Neural cell (in vitro differentiated cells): ENCODE results near the gene GRID1. TPM values are rescaled to one million over a fixed set of nuclear protein-coding genes. Genes with fewer than 3 reads are reported as not detected.

Source experiments
- H2AFZ ChIP-seq: fragments of 200-600, 300-800 bp; sonication (generic), shearing (Covaris generic); 2 replicates; pipeline ENCODE4 v1.6.0; 2014; ENCODE audit warnings: low read depth, mild to moderate bottlenecking, antibody characterized with exemption, low read length, moderate library complexity
- H3F3A ChIP-seq: fragments of 200-600 bp; shearing (Covaris generic); 2 replicates; pipeline ENCODE4 v1.6.1; 2016; ENCODE audit warnings: mild to moderate bottlenecking, moderate library complexity, mixed read lengths, antibody characterized with exemption, low read length; ENCODE audit not compliant: insufficient read depth, poor library complexity, severe bottlenecking
- H3K27ac ChIP-seq: fragments of 200-600, 300-800 bp; sonication (generic), shearing (Covaris generic); 2 replicates; pipeline ENCODE4 v1.5.1; 2014; ENCODE audit warnings: mild to moderate bottlenecking, low read length, moderate library complexity
- H3K27me3 ChIP-seq: fragments of 300-800, 200-600 bp; sonication (generic), shearing (Covaris generic); 2 replicates; pipeline ENCODE4 v1.6.0; 2014; ENCODE audit warnings: mild to moderate bottlenecking, low read depth, low read length, moderate library complexity; ENCODE audit not compliant: insufficient read depth
- H3K36me3 ChIP-seq: fragments of 300-800, 200-600 bp; sonication (generic), shearing (Covaris generic); 2 replicates; pipeline ENCODE4 v1.5.1; 2014; ENCODE audit warnings: mild to moderate bottlenecking, antibody characterized with exemption, low read length, moderate library complexity; ENCODE audit not compliant: insufficient read depth
- H3K4me2 ChIP-seq: fragments of 300-800, 200-600 bp; sonication (generic), shearing (Covaris generic); 2 replicates; pipeline ENCODE4 v1.6.0; 2014; ENCODE audit warnings: mild to moderate bottlenecking, low read length
- H3K4me3 ChIP-seq: fragments of 300-800, 200-600 bp; sonication (generic), shearing (Covaris generic); 2 replicates; pipeline ENCODE4 v1.5.1; 2014; ENCODE audit warnings: mild to moderate bottlenecking, low read length, moderate library complexity
- H3K79me2 ChIP-seq: fragments of 200-600 bp; shearing (Covaris generic); replicated peaks from 2 replicates; pipeline ENCODE4 v1.6.0; 2014; ENCODE audit warnings: mild to moderate bottlenecking, low read length, moderate library complexity; ENCODE audit not compliant: insufficient read depth
- H3K9ac ChIP-seq: fragments of 300-800, 200-600 bp; sonication (generic), shearing (Covaris generic); 2 replicates; pipeline ENCODE4 v1.6.1; 2016; ENCODE audit warnings: mild to moderate bottlenecking, low read length, mixed read lengths
- H3K9me2 ChIP-seq: fragments of 200-600 bp; shearing (Covaris generic); 2 replicates; pipeline ENCODE4 v1.6.1; 2016; ENCODE audit warnings: mild to moderate bottlenecking, low read length, mixed read lengths; ENCODE audit not compliant: insufficient read depth
- H3K9me3 ChIP-seq: fragments of 200-600, 300-800 bp; sonication (generic), shearing (Covaris generic); 2 replicates; pipeline ENCODE4 v1.6.1; 2016; ENCODE audit warnings: mild to moderate bottlenecking, mixed run types, low read length, moderate library complexity, mixed read lengths
- H4K20me1 ChIP-seq: fragments of 200-600 bp; shearing (Covaris generic); 2 replicates; pipeline ENCODE4 v1.6.1; 2016; ENCODE audit warnings: mild to moderate bottlenecking, mixed run types; ENCODE audit not compliant: insufficient read depth
- CTCF ChIP-seq: fragments of 450-650 bp; IDR thresholded peaks from 2 replicates; pipeline ENCODE4 v1.5.1; 2014; ENCODE audit warnings: antibody characterized with exemption, mild to moderate bottlenecking, moderate library complexity; ENCODE audit not compliant: poor library complexity, severe bottlenecking
- EP300 ChIP-seq: fragments of 450-650 bp; conservative IDR thresholded peaks from 2 replicates; pipeline ENCODE4 v1.6.1; 2014; ENCODE audit warnings: antibody characterized with exemption, mild to moderate bottlenecking, moderate library complexity; ENCODE audit not compliant: poor library complexity, severe bottlenecking
- EZH2 ChIP-seq: fragments of 200-600, 300-800 bp; shearing (Covaris generic), sonication (generic); IDR thresholded peaks from 2 replicates; pipeline ENCODE4 v1.6.1; 2014; ENCODE audit warnings: antibody characterized with exemption, low read length, borderline replicate concordance, mild to moderate bottlenecking; ENCODE audit not compliant: insufficient read depth, poor library complexity, severe bottlenecking
- MXI1 ChIP-seq: fragments of 450-650 bp; conservative IDR thresholded peaks from 2 replicates; pipeline ENCODE4 v1.6.1; 2014; ENCODE audit warnings: antibody characterized with exemption, mild to moderate bottlenecking; ENCODE audit not compliant: poor library complexity, severe bottlenecking
- POLR2AphosphoS5 ChIP-seq: IDR thresholded peaks from 2 replicates; pipeline ENCODE4 v1.6.1; 2012
- RAD21 ChIP-seq: fragments of 450-650 bp; conservative IDR thresholded peaks from 2 replicates; pipeline ENCODE4 v1.6.1; 2014; ENCODE audit warnings: antibody characterized with exemption, mild to moderate bottlenecking, moderate library complexity
- REST ChIP-seq: IDR thresholded peaks from 2 replicates; pipeline ENCODE4 v1.6.1; 2012; ENCODE audit warnings: borderline replicate concordance
- SMC3 ChIP-seq: fragments of 450-650 bp; conservative IDR thresholded peaks from 2 replicates; pipeline ENCODE4 v1.6.1; 2014; ENCODE audit warnings: antibody characterized with exemption, mild to moderate bottlenecking, moderate library complexity; ENCODE audit not compliant: poor library complexity
- TAF1 ChIP-seq: IDR thresholded peaks from 2 replicates; pipeline ENCODE4 v1.6.1; 2012; ENCODE audit warnings: low read depth
- polyA plus RNA-seq: library from polyadenylated mRNA; depleted of rRNA; stranded (reverse); fragments of >200 nt; gene quantifications from 2 replicates; pipeline ENCODE4 v1.2.3, GENCODE V29; 2014

GRID1 gene
- polyA plus RNA-seq, 1 donor from 2014 or later = 7.3 TPM

- H3K79me2 ChIP-seq = no peaks in the 10 kb centered on the region
- no peak overlapping the region for H3K9ac ChIP-seq
- no peak overlapping the region for H3K4me3 ChIP-seq
- no peaks in the 10 kb centered on the region for H4K20me1 ChIP-seq
- no peak for TF ChIP-seq CTCF
- TF ChIP-seq TAF1 = no peak
- TF ChIP-seq EP300 = no peak
- TF ChIP-seq MXI1 = no peak
- TF ChIP-seq RAD21 = no peak
- no peak for TF ChIP-seq EZH2
- no peak for TF ChIP-seq SMC3
- TF ChIP-seq REST = no peak
- TF ChIP-seq POLR2AphosphoS5 = no peak
- no peak overlapping the region for H3K4me2 ChIP-seq
- no peaks in the 10 kb centered on the region for H3K9me3 ChIP-seq
- no peaks in the 10 kb centered on the region for H3F3A ChIP-seq
- H3K9me2 ChIP-seq = no peaks in the 10 kb centered on the region
- no peak overlapping the region for H3K27ac ChIP-seq
- no peak overlapping the region for H2AFZ ChIP-seq
- no peaks in the 10 kb centered on the region for H3K36me3 ChIP-seq
- H3K27me3 ChIP-seq = no peaks in the 10 kb centered on the region
Measured at GRCh38 chr10:85862771-85863170, 503.8 kb downstream of the GRID1 start.

- no peaks in the 10 kb centered on the region for H3K36me3 ChIP-seq
- no peak overlapping the region for H3K4me3 ChIP-seq
- no peak overlapping the region for H2AFZ ChIP-seq
- no peak overlapping the region for H3K4me2 ChIP-seq
- H4K20me1 ChIP-seq = no peaks in the 10 kb centered on the region
- H3K9me2 ChIP-seq = no peaks in the 10 kb centered on the region
- H3K27me3 ChIP-seq = no peaks in the 10 kb centered on the region
- no peaks in the 10 kb centered on the region for H3K79me2 ChIP-seq
- H3K9ac ChIP-seq = no peak overlapping the region
- no peak overlapping the region for H3K27ac ChIP-seq
- no peak for TF ChIP-seq MXI1
- TF ChIP-seq REST = no peak
- no peak for TF ChIP-seq CTCF
- no peak for TF ChIP-seq EZH2
- no peak for TF ChIP-seq RAD21
- TF ChIP-seq TAF1 = no peak
- TF ChIP-seq POLR2AphosphoS5 = no peak
- TF ChIP-seq EP300 = no peak
- no peaks in the 10 kb centered on the region for H3F3A ChIP-seq
- no peaks in the 10 kb centered on the region for H3K9me3 ChIP-seq
Measured at GRCh38 chr10:85861513-85862197, 504.9 kb downstream of the GRID1 start.
